HepG2 (cell line): ENCODE results near the gene MRLN. TPM values are rescaled to one million over a fixed set of nuclear protein-coding genes. Genes with fewer than 3 reads are reported as not detected.
A peak's percentile ranks its signal among the peaks of the same experiment; 100 is the strongest.

Experiments used
- CTCF ChIP-seq: sonication (generic); formaldehyde crosslinking; IDR thresholded peaks from 2 replicates; pipeline ENCODE4 v1.5.0; 2020; ENCODE audit warnings: mild to moderate bottlenecking, missing genetic modification reagents, moderate library complexity
- HDAC2 ChIP-seq: sonication (generic); formaldehyde crosslinking; IDR thresholded peaks from 2 replicates; pipeline ENCODE4 v1.4.0; 2020; ENCODE audit warnings: missing genetic modification reagents
- HOXA9 ChIP-seq: sonication (generic); formaldehyde crosslinking; IDR thresholded peaks from 2 replicates; pipeline ENCODE4 v1.8.1; 2022; ENCODE audit warnings: missing genetic modification reagents, mild to moderate bottlenecking, moderate library complexity, borderline replicate concordance
- IKZF1 ChIP-seq: fragments of 450-650 bp; IDR thresholded peaks from 2 replicates; pipeline ENCODE4 v1.7.1; 2016
- JUN ChIP-seq: sonication (generic); formaldehyde crosslinking; IDR thresholded peaks from 2 replicates; pipeline ENCODE4 v1.4.0; 2020; ENCODE audit warnings: mild to moderate bottlenecking, missing genetic modification reagents
- MEIS1 ChIP-seq: sonication (generic); formaldehyde crosslinking; IDR thresholded peaks from 2 replicates; pipeline ENCODE4 v1.9.0; 2021; ENCODE audit warnings: mild to moderate bottlenecking, missing genetic modification reagents, moderate library complexity, borderline replicate concordance
- MXI1 ChIP-seq: IDR thresholded peaks from 3 replicates; pipeline ENCODE4 v1.6.1; 2012; ENCODE audit warnings: low read depth, low read length, inconsistent platforms, borderline replicate concordance
- NRL ChIP-seq: sonication (generic); formaldehyde crosslinking; IDR thresholded peaks from 2 replicates; pipeline ENCODE4 v1.5.0; 2020; ENCODE audit warnings: missing genetic modification reagents, mild to moderate bottlenecking, moderate library complexity, borderline replicate concordance
- RXRB ChIP-seq: IDR thresholded peaks from 2 replicates; pipeline ENCODE4 v1.6.1; 2016; ENCODE audit warnings: borderline replicate concordance, missing genetic modification reagents, missing compliant biosample characterization
- SPEN ChIP-seq: sonication (generic); formaldehyde crosslinking; IDR thresholded peaks from 2 replicates; pipeline ENCODE4 v1.5.1; 2020; ENCODE audit warnings: low read depth, mild to moderate bottlenecking, missing genetic modification reagents
- SSRP1 ChIP-seq: IDR thresholded peaks from 2 replicates; pipeline ENCODE4 v1.6.1; 2016; ENCODE audit warnings: control low read depth
- ZNF225 ChIP-seq: sonication (generic); formaldehyde crosslinking; IDR thresholded peaks from 2 replicates; pipeline ENCODE4 v1.4.0; 2020; ENCODE audit warnings: mild to moderate bottlenecking, missing genetic modification reagents
- ZNF503 ChIP-seq: sonication (generic); formaldehyde crosslinking; IDR thresholded peaks from 2 replicates; pipeline ENCODE4 v1.4.0; 2020; ENCODE audit warnings: missing genetic modification reagents
- ZNF546 ChIP-seq: sonication (generic); formaldehyde crosslinking; conservative IDR thresholded peaks from 2 replicates; pipeline ENCODE4 v1.8.1; 2023; ENCODE audit warnings: mild to moderate bottlenecking, missing genetic modification reagents
- ZNF781 ChIP-seq: sonication (generic); formaldehyde crosslinking; IDR thresholded peaks from 2 replicates; pipeline ENCODE4 v1.5.1; 2020; ENCODE audit warnings: borderline replicate concordance, mild to moderate bottlenecking, missing genetic modification reagents; ENCODE audit errors: not compliant biosample characterization
- ZSCAN9 ChIP-seq: IDR thresholded peaks from 2 replicates; pipeline ENCODE4 v1.6.1; 2016; ENCODE audit warnings: borderline replicate concordance
- polyA plus RNA-seq, 8 experiments: library from polyadenylated mRNA; depleted of rRNA in 3 of 8; stranded (reverse) in 7 of 8; unstranded in 1 of 8; fragments of >200 nt; fragmentation: Illumina TruSeq in 4 of 8; extraction: Trizol in 4 of 8; gene quantifications; 2 replicates each; pipeline versions ENCODE4 v1.2.1 to v1.2.3, GENCODE V29; 2011 to 2016; ENCODE audit warnings: low read depth in 4 of 8, missing spikeins in 1 of 8, mixed read lengths in 1 of 8; ENCODE audit not compliant: insufficient read depth in 1 of 8
- total RNA-seq, 5 experiments: library from RNA; depleted of rRNA; stranded (reverse); fragments of >200 nt; fragmentation: Illumina TruSeq; extraction: Trizol; gene quantifications; 2 replicates each; pipeline ENCODE4 v1.2.3, GENCODE V29; 2016; ENCODE audit warnings: low read depth in 1 of 5
- TF ChIP-seq, protein P1 (sequence below), 2 experiments: sonication (generic) in 1 of 2; formaldehyde crosslinking in 1 of 2; IDR thresholded peaks; 2 replicates each; pipeline versions ENCODE4 v1.4.0 to v1.6.1; 2018 to 2020; ENCODE audit warnings: missing genetic modification reagents in 2 of 2, borderline replicate concordance in 1 of 2, low read depth in 1 of 2, mild to moderate bottlenecking in 1 of 2, missing biosample characterization in 1 of 2
- TF ChIP-seq, protein P2 (sequence below): sonication (generic); formaldehyde crosslinking; IDR thresholded peaks from 2 replicates; pipeline ENCODE4 v1.4.0; 2020; ENCODE audit warnings: mild to moderate bottlenecking, missing genetic modification reagents
- TF ChIP-seq, protein P3 (sequence below): sonication (generic); formaldehyde crosslinking; IDR thresholded peaks from 2 replicates; pipeline ENCODE4 v1.4.0; 2020; ENCODE audit warnings: mild to moderate bottlenecking, missing genetic modification reagents
- TF ChIP-seq, protein P4 (sequence below): sonication (generic); formaldehyde crosslinking; IDR thresholded peaks from 2 replicates; pipeline ENCODE4 v1.8.0; 2022; ENCODE audit warnings: missing genetic modification reagents, mild to moderate bottlenecking, borderline replicate concordance

MRLN gene
- total and polyA plus RNA-seq, 2 of the 13 experiments (the other 11 are each of a cell fraction or from before 2014, with no cell fraction given), result not detected

- TF ChIP-seq NRL (CRISPR knock-in tag) (no peak), CTCF (CRISPR knock-in tag) (no peak), IKZF1 (no peak), ZNF225 (CRISPR knock-in tag) (no peak), ZNF503 (CRISPR knock-in tag) (no peak), SPEN (CRISPR knock-in tag) (no peak), JUN (CRISPR knock-in tag) (peak; percentile 58; the same call in 1 of the 2 replicates), HDAC2 (CRISPR knock-in tag) (peak; percentile 70), ZSCAN9 (CRISPR knock-in tag) (no peak), ZNF546 (CRISPR knock-in tag) (no peak), ZNF781 (no peak), RXRB (CRISPR knock-in tag) (peak; percentile 47; the same call in 1 of the 2 replicates), SSRP1 (CRISPR knock-in tag) (no peak), MEIS1 (CRISPR knock-in tag) (peak; percentile 81; the same call in 1 of the 2 replicates), MXI1 (no peak; the same call in 2 of the 3 replicates), HOXA9 (CRISPR knock-in tag) (no peak)
- TF ChIP-seq, protein P1, sequence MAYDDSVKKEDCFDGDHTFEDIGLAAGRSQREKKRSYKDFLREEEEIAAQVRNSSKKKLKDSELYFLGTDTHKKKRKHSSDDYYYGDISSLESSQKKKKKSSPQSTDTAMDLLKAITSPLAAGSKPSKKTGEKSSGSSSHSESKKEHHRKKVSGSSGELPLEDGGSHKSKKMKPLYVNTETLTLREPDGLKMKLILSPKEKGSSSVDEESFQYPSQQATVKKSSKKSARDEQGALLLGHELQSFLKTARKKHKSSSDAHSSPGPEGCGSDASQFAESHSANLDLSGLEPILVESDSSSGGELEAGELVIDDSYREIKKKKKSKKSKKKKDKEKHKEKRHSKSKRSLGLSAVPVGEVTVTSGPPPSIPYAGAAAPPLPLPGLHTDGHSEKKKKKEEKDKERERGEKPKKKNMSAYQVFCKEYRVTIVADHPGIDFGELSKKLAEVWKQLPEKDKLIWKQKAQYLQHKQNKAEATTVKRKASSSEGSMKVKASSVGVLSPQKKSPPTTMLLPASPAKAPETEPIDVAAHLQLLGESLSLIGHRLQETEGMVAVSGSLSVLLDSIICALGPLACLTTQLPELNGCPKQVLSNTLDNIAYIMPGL (CRISPR knock-in tag; IDR thresholded peaks at IDR 0.05; ENCODE audit: borderline replicate concordance in 1 of 2, low read depth in 1 of 2), result no peak
- TF ChIP-seq, protein P2, sequence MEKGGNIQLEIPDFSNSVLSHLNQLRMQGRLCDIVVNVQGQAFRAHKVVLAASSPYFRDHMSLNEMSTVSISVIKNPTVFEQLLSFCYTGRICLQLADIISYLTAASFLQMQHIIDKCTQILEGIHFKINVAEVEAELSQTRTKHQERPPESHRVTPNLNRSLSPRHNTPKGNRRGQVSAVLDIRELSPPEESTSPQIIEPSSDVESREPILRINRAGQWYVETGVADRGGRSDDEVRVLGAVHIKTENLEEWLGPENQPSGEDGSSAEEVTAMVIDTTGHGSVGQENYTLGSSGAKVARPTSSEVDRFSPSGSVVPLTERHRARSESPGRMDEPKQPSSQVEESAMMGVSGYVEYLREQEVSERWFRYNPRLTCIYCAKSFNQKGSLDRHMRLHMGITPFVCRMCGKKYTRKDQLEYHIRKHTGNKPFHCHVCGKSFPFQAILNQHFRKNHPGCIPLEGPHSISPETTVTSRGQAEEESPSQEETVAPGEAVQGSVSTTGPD (CRISPR knock-in tag), result no peak
- TF ChIP-seq, protein P3, sequence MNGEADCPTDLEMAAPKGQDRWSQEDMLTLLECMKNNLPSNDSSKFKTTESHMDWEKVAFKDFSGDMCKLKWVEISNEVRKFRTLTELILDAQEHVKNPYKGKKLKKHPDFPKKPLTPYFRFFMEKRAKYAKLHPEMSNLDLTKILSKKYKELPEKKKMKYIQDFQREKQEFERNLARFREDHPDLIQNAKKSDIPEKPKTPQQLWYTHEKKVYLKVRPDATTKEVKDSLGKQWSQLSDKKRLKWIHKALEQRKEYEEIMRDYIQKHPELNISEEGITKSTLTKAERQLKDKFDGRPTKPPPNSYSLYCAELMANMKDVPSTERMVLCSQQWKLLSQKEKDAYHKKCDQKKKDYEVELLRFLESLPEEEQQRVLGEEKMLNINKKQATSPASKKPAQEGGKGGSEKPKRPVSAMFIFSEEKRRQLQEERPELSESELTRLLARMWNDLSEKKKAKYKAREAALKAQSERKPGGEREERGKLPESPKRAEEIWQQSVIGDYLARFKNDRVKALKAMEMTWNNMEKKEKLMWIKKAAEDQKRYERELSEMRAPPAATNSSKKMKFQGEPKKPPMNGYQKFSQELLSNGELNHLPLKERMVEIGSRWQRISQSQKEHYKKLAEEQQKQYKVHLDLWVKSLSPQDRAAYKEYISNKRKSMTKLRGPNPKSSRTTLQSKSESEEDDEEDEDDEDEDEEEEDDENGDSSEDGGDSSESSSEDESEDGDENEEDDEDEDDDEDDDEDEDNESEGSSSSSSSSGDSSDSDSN (CRISPR knock-in tag), result no peak
- TF ChIP-seq, protein P4, sequence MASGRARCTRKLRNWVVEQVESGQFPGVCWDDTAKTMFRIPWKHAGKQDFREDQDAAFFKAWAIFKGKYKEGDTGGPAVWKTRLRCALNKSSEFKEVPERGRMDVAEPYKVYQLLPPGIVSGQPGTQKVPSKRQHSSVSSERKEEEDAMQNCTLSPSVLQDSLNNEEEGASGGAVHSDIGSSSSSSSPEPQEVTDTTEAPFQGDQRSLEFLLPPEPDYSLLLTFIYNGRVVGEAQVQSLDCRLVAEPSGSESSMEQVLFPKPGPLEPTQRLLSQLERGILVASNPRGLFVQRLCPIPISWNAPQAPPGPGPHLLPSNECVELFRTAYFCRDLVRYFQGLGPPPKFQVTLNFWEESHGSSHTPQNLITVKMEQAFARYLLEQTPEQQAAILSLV, result no peak
Measured at GRCh38 chr10:59702347-59702746, 50.9 kb downstream of the MRLN start (continued).
